Kidney (tissue), 14 donors: Measurements from ENCODE around the gene CAPRIN1. TPM values are rescaled to one million over a fixed set of nuclear protein-coding genes. Genes with fewer than 3 reads are reported as not detected.

Source experiments
- DNase-seq, 5 donors: peaks; one replicate each; pipeline ENCODE4 v3.0.0-alpha.2; 2013 to 2020
- FAIRE-seq: peaks from 2 replicates; lab custom pipeline; 2012; peaks lifted over from hg19 to GRCh38; lab: Jason Lieb, UNC
- H3K27ac ChIP-seq, 2 donors: one replicate each; pipeline ENCODE4 v1.7.0; 2013; ENCODE audit warnings: low read depth in 2 of 2, low read length in 2 of 2, inconsistent platforms in 1 of 2
- H3K27me3 ChIP-seq: one replicate; pipeline ENCODE4 v1.7.1; 2013; ENCODE audit warnings: low read length, inconsistent platforms; ENCODE audit not compliant: control insufficient read depth, insufficient read depth
- H3K36me3 ChIP-seq, 3 donors: one replicate each; pipeline versions ENCODE4 v1.7.0 to v1.7.1; 2013; ENCODE audit warnings: low read length in 3 of 3, control low read depth in 1 of 3, inconsistent platforms in 1 of 3; ENCODE audit not compliant: insufficient read depth in 3 of 3, control insufficient read depth in 2 of 3
- H3K4me1 ChIP-seq, 3 donors: one replicate each; pipeline versions ENCODE4 v1.7.0 to v1.7.1; 2013; ENCODE audit warnings: low read length in 3 of 3, inconsistent platforms in 1 of 3, low read depth in 1 of 3; ENCODE audit not compliant: control insufficient read depth in 2 of 3, insufficient read depth in 2 of 3
- H3K4me3 ChIP-seq, 3 donors: one replicate each; pipeline versions ENCODE4 v1.7.0 to v1.8.1; 2013; ENCODE audit warnings: low read length in 3 of 3, control low read depth in 1 of 3, inconsistent platforms in 1 of 3
- H3K9ac ChIP-seq, 3 donors: one replicate each; pipeline versions ENCODE4 v1.7.0 to v1.7.1; 2013; ENCODE audit warnings: low read length in 3 of 3, control low read depth in 1 of 3, inconsistent platforms in 1 of 3
- H3K9me3 ChIP-seq, 3 donors: one replicate each; pipeline versions ENCODE4 v1.7.0 to v1.7.1; 2013; ENCODE audit warnings: low read length in 3 of 3, control low read depth in 1 of 3, inconsistent platforms in 1 of 3; ENCODE audit not compliant: control insufficient read depth in 2 of 3, insufficient read depth in 1 of 3
- CTCF ChIP-seq: IDR thresholded peaks from 3 replicates; pipeline ENCODE4 v1.5.1; 2012; ENCODE audit warnings: mild to moderate bottlenecking, moderate library complexity, borderline replicate concordance; ENCODE audit not compliant: insufficient read depth; ENCODE audit errors: extremely low read depth
- intact Hi-C: fragments of 100-400 bp; cut with DNase I; formaldehyde crosslinking; loops from one replicate; pipeline ENCODE4 v1.11.1; 2022
- polyA plus RNA-seq: library from polyadenylated mRNA; stranded (reverse); fragments of 350-450 nt; fragmentation: Illumina TruSeq; extraction: RNeasy Lipid Tissue Mini Kit (QIAGEN cat#74804); gene quantifications from one replicate; pipeline ENCODE4 v1.2.3, GENCODE V29; 2014; ENCODE audit warnings: low read depth, low replicate concordance; ENCODE audit not compliant: insufficient read depth
- total RNA-seq: library from RNA; stranded (reverse); fragmentation: NEBNext Ultra II Directional; extraction: Animal tissue kit (Norgen Biotek cat#: 25700); gene quantifications from one replicate; pipeline ENCODE4 v1.2.1, GENCODE V29; 2021
- donor health status: control.
- donor health status: control.
- donor health status: control.
- donor health status: control.
- donor health status: control.
- donor health status: DM: yes; HTN: yes; CAD: no.
- donor health status: Normal renal cell carcinoma (clear cell type).

CAPRIN1 gene
- total and polyA plus RNA-seq, 2 donors from 2014 or later = 83.3 to 174 TPM

DNA sequence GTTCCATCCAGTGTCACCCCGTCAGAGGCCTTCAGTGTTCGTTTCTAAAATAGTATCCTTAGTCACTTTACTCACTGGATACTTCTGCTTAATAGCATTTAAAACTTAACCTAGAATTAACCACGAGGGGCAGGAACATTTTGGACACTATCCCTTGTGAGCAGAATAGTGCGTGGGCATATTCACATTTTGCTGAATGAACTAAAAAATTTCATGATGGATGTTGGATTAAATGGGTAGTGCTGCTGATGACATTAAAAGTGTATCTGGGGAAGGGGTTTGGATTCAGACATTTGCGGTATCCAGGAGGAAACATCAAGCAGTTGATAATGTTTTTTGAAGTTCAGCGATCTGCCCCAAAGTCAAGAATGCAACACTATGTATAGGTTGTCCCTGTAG is 53.1 kb downstream of the CAPRIN1 start:
- Histone ChIP-seq H3K4me3 (peak overlapping the region; percentile 95 to 98 (median 95)), H3K9me3 (no peaks in the 10 kb centered on the region), H3K27ac (peak overlapping the region; percentile 89 to 93), H3K9ac (peak overlapping the region; percentile 93 to 99 (median 97)), H3K4me1 (peaks cover 0 to 8% (median 6%) of the 10 kb centered on the region in 3 donors), H3K36me3 (peaks cover 10 to 26% (median 10%) of the 10 kb centered on the region in 3 donors), H3K27me3 (no peaks in the 10 kb centered on the region)
- intact Hi-C loops = no loop called here
- no peak for FAIRE-seq
- no peak for DNase-seq
- TF ChIP-seq CTCF = no peak

- Histone ChIP-seq H3K9ac (peak within 1 kb of the TSS; percentile 93 to 99 (median 97)), H3K9me3 (no peaks in the 10 kb centered on the region), H3K4me3 (peak within 1 kb of the TSS; percentile 95 to 98 (median 95)), H3K36me3 (peaks cover 4 to 23% (median 9%) of the 10 kb centered on the region in 3 donors), H3K27ac (peak within 1 kb of the TSS; percentile 89 to 93), H3K27me3 (no peaks in the 10 kb centered on the region), H3K4me1 (peaks cover 0 to 8% (median 6%) of the 10 kb centered on the region in 3 donors)
- intact Hi-C loops = no loop called here
- DNase-seq (peak; percentile 98 to 99 (median 98)), FAIRE-seq (no peak)
- peak; percentile 1 for TF ChIP-seq CTCF
Measured at GRCh38 chr11:34105079-34105956, 53.8 kb downstream of the CAPRIN1 start, which contains the start of gene NAT10. Gene NAT10 (plus strand): TSS chr11:34105629. CDS start chr11:34108226, 2,597 bp downstream.

DNA sequence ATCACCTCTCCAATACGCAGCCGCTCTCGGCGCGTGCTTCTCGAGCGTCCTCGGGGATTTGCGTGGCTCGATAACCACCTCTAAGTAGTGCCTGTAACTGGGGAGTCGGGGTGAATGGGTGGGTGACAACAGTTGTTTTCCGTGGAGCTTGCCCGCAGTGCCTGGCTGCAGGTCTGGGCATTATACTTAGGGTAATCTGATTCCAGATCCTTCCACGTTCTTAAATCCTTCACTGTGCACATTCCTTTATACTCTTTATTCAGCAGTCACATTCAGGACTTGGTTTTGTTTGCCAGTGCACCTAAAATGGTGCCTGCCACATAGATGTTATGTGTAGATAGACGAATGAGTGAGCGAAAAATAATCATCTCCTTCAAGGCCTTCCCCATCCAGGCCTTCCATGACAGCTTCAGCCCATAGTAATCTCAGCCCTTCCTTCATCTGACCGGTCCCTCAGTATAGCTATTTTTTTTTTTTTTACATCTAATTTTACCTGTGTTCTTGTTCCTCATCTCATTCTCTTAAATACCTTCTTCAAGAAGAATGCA is 54.5 kb downstream of the CAPRIN1 start:
- H3K27ac ChIP-seq = peak overlapping the region; percentile 89 to 93
- no peaks in the 10 kb centered on the region for H3K9me3 ChIP-seq
- peaks cover 0 to 8% (median 6%) of the 10 kb centered on the region in 3 donors for H3K4me1 ChIP-seq
- no peak for TF ChIP-seq CTCF
- DNase-seq (no peak), FAIRE-seq (no peak)
- peaks cover 0 to 21% (median 10%) of the 10 kb centered on the region in 3 donors for H3K36me3 ChIP-seq
- no peaks in the 10 kb centered on the region for H3K27me3 ChIP-seq
- H3K9ac ChIP-seq = peak overlapping the region; percentile 93 to 99 (median 97)
- intact Hi-C loops = no loop called here
- H3K4me3 ChIP-seq = peak overlapping the region; percentile 95 to 98 (median 95)
